Activated CD8-positive, alpha-beta memory T cell treated with anti-CD3 and anti-CD28 coated beads for 36 hours (primary cell): ENCODE data around the gene OSBPL9. TPM values are rescaled to one million over a fixed set of nuclear protein-coding genes. Genes with fewer than 3 reads are reported as not detected.

Experiments used
- CTCF ChIA-PET: fragments of 350-600 bp; sonication (Branson Sonifier 250); formaldehyde crosslinking; loops from one replicate; lab custom pipeline; 2021; ENCODE audit warnings: antibody characterized with exemption; lab: Charles Lee
- POLR2A ChIA-PET: fragments of 350-600 bp; sonication (Branson Sonifier 250); formaldehyde crosslinking; loops from one replicate; lab custom pipeline; 2021; ENCODE audit warnings: antibody characterized with exemption; lab: Charles Lee
- total RNA-seq, 2 experiments: library from RNA; stranded (reverse); gene quantifications; one replicate each; pipeline ENCODE4 v1.2.3, GENCODE V29; 2021

OSBPL9 gene
- total RNA-seq, 2 experiments from 2014 or later, result 49.5 to 49.6 TPM

- CTCF ChIA-PET, result no interaction called here
- POLR2A ChIA-PET, result no interaction called here
Measured at GRCh38 chr1:51654000-51654399, 37.1 kb downstream of the OSBPL9 start.

GRCh38 chr1:51656374-51656773 is 39.5 kb downstream of the OSBPL9 start:
- ChIA-PET POLR2A (no interaction called here), CTCF (no interaction called here)

- CTCF ChIA-PET, result no interaction called here
- POLR2A ChIA-PET, result no interaction called here
Measured at GRCh38 chr1:51660580-51660979, 43.7 kb downstream of the OSBPL9 start.

- CTCF ChIA-PET, result no interaction called here
- POLR2A ChIA-PET, result no interaction called here
Measured at GRCh38 chr1:51661081-51661518, 44.2 kb downstream of the OSBPL9 start.

GRCh38 chr1:51663105-51663504 is 46.2 kb downstream of the OSBPL9 start:
- POLR2A ChIA-PET, result no interaction called here
- CTCF ChIA-PET, result no interaction called here

GRCh38 chr1:51663721-51664120 is 46.8 kb downstream of the OSBPL9 start:
- ChIA-PET CTCF (no interaction called here), POLR2A (no interaction called here)

GRCh38 chr1:51664421-51665240 is 47.7 kb downstream of the OSBPL9 start:
- CTCF ChIA-PET, result no interaction called here
- POLR2A ChIA-PET, result no interaction called here

GRCh38 chr1:51666478-51666877 is 49.6 kb downstream of the OSBPL9 start:
- POLR2A ChIA-PET, result no interaction called here
- CTCF ChIA-PET, result no interaction called here

GRCh38 chr1:51667561-51667960 is 50.7 kb downstream of the OSBPL9 start:
- ChIA-PET POLR2A (no interaction called here), CTCF (no interaction called here)

GRCh38 chr1:51669272-51669671 is 52.4 kb downstream of the OSBPL9 start:
- CTCF ChIA-PET, result no interaction called here
- POLR2A ChIA-PET, result no interaction called here

- ChIA-PET CTCF (no interaction called here), POLR2A (no interaction called here)
Measured at GRCh38 chr1:51669816-51670215, 52.9 kb downstream of the OSBPL9 start.

GRCh38 chr1:51671527-51672325 is 54.8 kb downstream of the OSBPL9 start:
- ChIA-PET CTCF (no interaction called here), POLR2A (no interaction called here)

GRCh38 chr1:51673279-51673678 is 56.4 kb downstream of the OSBPL9 start:
- ChIA-PET CTCF (no interaction called here), POLR2A (no interaction called here)

GRCh38 chr1:51675177-51675780 is 58.4 kb downstream of the OSBPL9 start:
- POLR2A ChIA-PET, result no interaction called here
- CTCF ChIA-PET, result no interaction called here

GRCh38 chr1:51679435-51679834 is 62.5 kb downstream of the OSBPL9 start:
- POLR2A ChIA-PET, result no interaction called here

GRCh38 chr1:51684776-51685175 is 67.9 kb downstream of the OSBPL9 start:
- ChIA-PET POLR2A (no interaction called here), CTCF (no interaction called here)

More at GRCh38 chr1:51679435-51679834, 62.5 kb downstream of the OSBPL9 start:
- CTCF ChIA-PET, result no interaction called here

GRCh38 chr1:51686450-51686849 is 69.6 kb downstream of the OSBPL9 start:
- CTCF ChIA-PET, result no interaction called here
- POLR2A ChIA-PET, result no interaction called here

GRCh38 chr1:51689075-51689440 is 72.2 kb downstream of the OSBPL9 start:
- CTCF ChIA-PET, result no interaction called here
- POLR2A ChIA-PET, result no interaction called here

- POLR2A ChIA-PET, result no interaction called here
- CTCF ChIA-PET, result no interaction called here
Measured at GRCh38 chr1:51689643-51690042, 72.8 kb downstream of the OSBPL9 start.

- CTCF ChIA-PET, result no interaction called here
- POLR2A ChIA-PET, result interaction anchor here (0.6 kb wide), 1 partner anchor 133 kb away, joined by 3 read pairs; no protein-coding TSS in a partner anchor
Measured at GRCh38 chr1:51690285-51690961, 73.5 kb downstream of the OSBPL9 start.
